Lower leg skin (tissue), 4 donors: Measurements from ENCODE around the gene SEC24D. TPM values are rescaled to one million over a fixed set of nuclear protein-coding genes. Genes with fewer than 3 reads are reported as not detected.

Source experiments
- DNase-seq, 2 donors: peaks; one replicate each; pipeline ENCODE4 v3.0.0-alpha.2; 2019; ENCODE audit warnings: low spot score in 2 of 2
- H3K4me3 ChIP-seq: fragments of 200-600 bp; sonication (generic); 2 replicates; pipeline ENCODE4 v1.5.1; 2017; ENCODE audit warnings: mild to moderate bottlenecking, low read depth; ENCODE audit not compliant: poor library complexity, severe bottlenecking
- POLR2A ChIP-seq, 2 donors: fragments of 450-650 bp; IDR thresholded peaks; one replicate each; pipeline ENCODE4 v1.6.1; 2016 to 2017; ENCODE audit warnings: antibody characterized with exemption in 2 of 2, mild to moderate bottlenecking in 1 of 2, moderate library complexity in 1 of 2
- WGBS, 2 donors: methylation state at CpG; one replicate each; pipeline ENCODE4 v1.1.5; 2018; 5-methylcytosine and 5-hydroxymethylcytosine counted together
- intact Hi-C: fragments of 100-400 bp; cut with DNase I; formaldehyde crosslinking; loops from one replicate; pipeline ENCODE4 v1.15.0; 2023; ENCODE audit warnings: low total_unique reads
- total RNA-seq, 4 donors: library from RNA; depleted of rRNA; stranded (reverse); fragments of >200 nt; gene quantifications; one replicate each; pipeline ENCODE4 v1.1.0, GENCODE V29; 2016
- TF ChIP-seq, protein P1 (sequence below), 3 donors: fragments of 450-650 bp; IDR thresholded peaks; one replicate each; pipeline ENCODE4 v1.5.1; 2016; ENCODE audit warnings: antibody characterized with exemption in 3 of 3, mild to moderate bottlenecking in 3 of 3, moderate library complexity in 2 of 3

Gene SEC24D
- total RNA-seq, 4 donors from 2014 or later: 8.0 to 14.8 (median 12.9) TPM

- WGBS, 2 donors: 85 to 92% methylated on average over 3 of the region's 3 CpGs
- TF ChIP-seq, protein P1, sequence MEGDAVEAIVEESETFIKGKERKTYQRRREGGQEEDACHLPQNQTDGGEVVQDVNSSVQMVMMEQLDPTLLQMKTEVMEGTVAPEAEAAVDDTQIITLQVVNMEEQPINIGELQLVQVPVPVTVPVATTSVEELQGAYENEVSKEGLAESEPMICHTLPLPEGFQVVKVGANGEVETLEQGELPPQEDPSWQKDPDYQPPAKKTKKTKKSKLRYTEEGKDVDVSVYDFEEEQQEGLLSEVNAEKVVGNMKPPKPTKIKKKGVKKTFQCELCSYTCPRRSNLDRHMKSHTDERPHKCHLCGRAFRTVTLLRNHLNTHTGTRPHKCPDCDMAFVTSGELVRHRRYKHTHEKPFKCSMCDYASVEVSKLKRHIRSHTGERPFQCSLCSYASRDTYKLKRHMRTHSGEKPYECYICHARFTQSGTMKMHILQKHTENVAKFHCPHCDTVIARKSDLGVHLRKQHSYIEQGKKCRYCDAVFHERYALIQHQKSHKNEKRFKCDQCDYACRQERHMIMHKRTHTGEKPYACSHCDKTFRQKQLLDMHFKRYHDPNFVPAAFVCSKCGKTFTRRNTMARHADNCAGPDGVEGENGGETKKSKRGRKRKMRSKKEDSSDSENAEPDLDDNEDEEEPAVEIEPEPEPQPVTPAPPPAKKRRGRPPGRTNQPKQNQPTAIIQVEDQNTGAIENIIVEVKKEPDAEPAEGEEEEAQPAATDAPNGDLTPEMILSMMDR (IDR thresholded peaks at IDR 0.05): no peak
- no peak for TF ChIP-seq POLR2A (IDR thresholded peaks at IDR 0.05)
- no peak for DNase-seq
- H3K4me3 ChIP-seq: no peak overlapping the region
- intact Hi-C loops: no loop called here
Measured at GRCh38 chr4:118760092-118760491, 75.8 kb downstream of the SEC24D start.

DNA sequence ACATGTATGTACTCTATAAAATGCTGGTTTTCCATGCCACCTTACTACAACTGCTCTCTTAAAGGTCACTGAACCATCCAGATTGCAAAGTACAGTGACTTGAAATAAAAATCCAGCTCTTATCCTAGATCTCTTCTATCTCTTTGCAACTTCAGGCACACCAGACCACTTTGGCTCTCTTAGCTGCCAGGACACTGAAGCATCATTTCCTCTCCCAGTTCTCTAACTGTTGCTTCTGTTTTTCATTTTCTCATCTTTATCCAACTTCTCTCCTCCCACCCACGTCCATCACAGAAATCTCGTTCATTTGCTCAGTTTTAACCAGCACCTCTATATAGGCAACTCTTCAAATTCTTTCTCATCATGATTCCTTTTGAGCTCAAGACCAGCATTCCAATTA is 76.4 kb downstream of the SEC24D start:
- H3K4me3 ChIP-seq: no peak overlapping the region
- TF ChIP-seq POLR2A (IDR thresholded peaks at IDR 0.05): no peak
- TF ChIP-seq, protein P1 (IDR thresholded peaks at IDR 0.05): no peak
- intact Hi-C loops: no loop called here
- no peak for DNase-seq
- 35 to 54% methylated on average over 2 of the region's 2 CpGs for WGBS, 2 donors

DNA sequence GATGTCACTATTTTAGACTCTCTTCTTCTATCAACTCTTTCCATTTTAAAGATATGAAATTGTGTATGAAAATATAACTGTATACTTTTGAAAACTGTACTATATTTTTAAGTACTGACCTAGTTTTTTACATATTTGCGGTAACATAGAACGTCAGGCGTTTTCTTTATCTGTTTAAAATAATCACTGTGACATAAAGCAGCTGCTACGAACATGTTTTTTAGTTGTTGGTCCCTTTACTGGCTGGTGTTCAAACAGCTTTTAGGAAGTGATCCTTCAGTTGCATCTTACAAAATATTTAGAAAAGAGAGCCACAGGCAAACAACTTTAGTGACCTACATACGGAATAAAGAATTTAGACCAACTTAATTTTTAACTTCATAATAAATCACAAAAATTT is 77.6 kb downstream of the SEC24D start:
- no peak overlapping the region for H3K4me3 ChIP-seq
- no peak for TF ChIP-seq POLR2A (IDR thresholded peaks at IDR 0.05)
- TF ChIP-seq, protein P1 (IDR thresholded peaks at IDR 0.05): no peak
- WGBS, 2 donors: 25 to 37% methylated on average over 5 of the region's 5 CpGs
- no peak for DNase-seq
- intact Hi-C loops: no loop called here

- 35 to 42% methylated on average over 2 of the region's 2 CpGs for WGBS, 2 donors
- TF ChIP-seq, protein P1 (IDR thresholded peaks at IDR 0.05): no peak
- no peak for TF ChIP-seq POLR2A (IDR thresholded peaks at IDR 0.05)
- intact Hi-C loops: no loop called here
- no peak overlapping the region for H3K4me3 ChIP-seq
- DNase-seq: no peak
Measured at GRCh38 chr4:118757761-118758251, 78.1 kb downstream of the SEC24D start.

DNA sequence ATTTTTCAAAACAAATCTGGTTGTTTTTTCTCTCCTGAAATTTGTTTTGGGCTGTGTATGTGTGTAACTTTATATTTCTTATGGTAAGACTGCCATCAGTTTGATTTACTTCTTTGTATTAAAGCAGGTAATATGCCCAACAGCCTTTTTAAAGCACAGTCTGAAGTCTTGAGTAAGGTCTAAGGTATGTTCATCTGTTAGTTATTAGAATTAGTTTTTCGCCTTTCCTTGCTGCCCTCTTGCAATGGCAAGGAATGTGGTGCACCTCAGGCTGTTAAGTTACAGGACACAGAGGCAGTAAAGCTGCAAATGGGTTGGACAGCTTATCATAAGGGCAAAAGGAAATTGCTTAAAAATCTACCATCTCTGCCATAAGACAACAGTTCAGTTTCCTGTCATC is 79.0 kb downstream of the SEC24D start:
- TF ChIP-seq, protein P1 (IDR thresholded peaks at IDR 0.05): no peak
- no peak for TF ChIP-seq POLR2A (IDR thresholded peaks at IDR 0.05)
- DNase-seq: no peak
- H3K4me3 ChIP-seq: no peak overlapping the region
- intact Hi-C loops: no loop called here
- WGBS, 2 donors: 82 to 83% methylated on average over 1 of the region's 1 CpG

DNA sequence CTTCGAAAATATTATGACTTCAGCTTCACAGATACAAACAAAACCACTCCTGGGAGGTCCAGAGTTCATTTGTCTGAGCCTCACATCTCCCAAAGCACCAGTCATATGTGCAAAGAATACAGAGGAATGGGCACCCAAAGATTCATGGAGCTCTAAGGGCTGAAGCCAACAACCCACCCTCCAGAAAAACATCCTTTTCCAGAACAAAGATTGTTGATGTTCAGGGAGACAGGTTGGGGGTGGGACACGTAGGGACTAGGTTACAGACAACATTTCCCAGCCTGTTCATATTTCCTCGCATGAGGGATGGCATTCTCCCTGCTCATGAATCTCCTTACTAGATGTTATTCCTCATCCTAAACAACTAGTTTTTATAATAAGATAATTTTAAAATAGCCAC is 79.5 kb downstream of the SEC24D start:
- no peak for DNase-seq
- no peak overlapping the region for H3K4me3 ChIP-seq
- intact Hi-C loops: no loop called here
- WGBS, 2 donors: 83 to 90% methylated on average over 3 of the region's 3 CpGs
- no peak for TF ChIP-seq POLR2A (IDR thresholded peaks at IDR 0.05)
- TF ChIP-seq, protein P1 (IDR thresholded peaks at IDR 0.05): no peak
